ENCODE measurements around the gene ADSL.

ADSL gene

GRCh38 chr22:40417041-40417440 is 70.7 kb downstream of the ADSL start:
- no peak for FAIRE-seq
- DNase-seq (ENCODE audit: insufficient read length, low spot score), result no peak
- TF ChIP-seq CTCF (IDR thresholded peaks at IDR 0.05; ENCODE audit: insufficient read depth, missing control alignments), result no peak

GRCh38 chr22:40417881-40418280 is 71.6 kb downstream of the ADSL start:
- DNase-seq (ENCODE audit: insufficient read length, low spot score) (no peak), FAIRE-seq (no peak)

GRCh38 chr22:40418366-40419201 is 72.3 kb downstream of the ADSL start:
- DNase-seq (ENCODE audit: insufficient read length, low spot score), result no peak
- no peak for TF ChIP-seq CTCF (IDR thresholded peaks at IDR 0.05; ENCODE audit: insufficient read depth, missing control alignments)
- FAIRE-seq, result no peak

More at GRCh38 chr22:40417881-40418280, 71.6 kb downstream of the ADSL start:
- TF ChIP-seq CTCF (IDR thresholded peaks at IDR 0.05; ENCODE audit: insufficient read depth, missing control alignments), result no peak

- FAIRE-seq (no peak), DNase-seq (ENCODE audit: insufficient read length, low spot score) (no peak)
- no peak for TF ChIP-seq CTCF (IDR thresholded peaks at IDR 0.05; ENCODE audit: insufficient read depth, missing control alignments)
Observed at GRCh38 chr22:40419718-40420117, 73.4 kb downstream of the ADSL start.

- FAIRE-seq, result no peak
- DNase-seq (ENCODE audit: insufficient read length, low spot score), result no peak
- no peak for TF ChIP-seq CTCF (IDR thresholded peaks at IDR 0.05; ENCODE audit: insufficient read depth, missing control alignments)
Observed at GRCh38 chr22:40420341-40421081, 74.2 kb downstream of the ADSL start.

GRCh38 chr22:40421082-40421350 is 74.7 kb downstream of the ADSL start:
- TF ChIP-seq CTCF (IDR thresholded peaks at IDR 0.05; ENCODE audit: insufficient read depth, missing control alignments), result no peak
- no peak for DNase-seq (ENCODE audit: insufficient read length, low spot score)
- FAIRE-seq, result no peak

GRCh38 chr22:40421941-40422340 is 75.6 kb downstream of the ADSL start:
- FAIRE-seq (no peak), DNase-seq (ENCODE audit: insufficient read length, low spot score) (no peak)
- TF ChIP-seq CTCF (IDR thresholded peaks at IDR 0.05; ENCODE audit: insufficient read depth, missing control alignments), result no peak

All from D721Med (cell line).